ENCODE measurements around the gene JAML. TPM values are rescaled to one million over a fixed set of nuclear protein-coding genes. Genes with fewer than 3 reads are reported as not detected.

The JAML gene
- total RNA-seq, 1 donor from 2014 or later = not detected

- no peak overlapping the region for H3K27ac ChIP-seq
- intact Hi-C loops (cut with DNase I) = no loop called here
- no peak overlapping the region for H3K4me3 ChIP-seq
Observed at GRCh38 chr11:118215262-118215661, 9.5 kb downstream of the JAML start.

GRCh38 chr11:118214210-118214914 lies 10.4 kb downstream of the JAML start:
- Histone ChIP-seq H3K4me3 (no peak overlapping the region), H3K27me3 (no peaks in the 10 kb centered on the region), H3K9me3 (no peaks in the 10 kb centered on the region), H3K27ac (no peak overlapping the region), H3K4me1 (no peaks in the 10 kb centered on the region), H3K36me3 (no peaks in the 10 kb centered on the region)
- intact Hi-C loops (cut with DNase I) = no loop called here
- no peak for DNase-seq (ENCODE audit: low spot score in 2 of 2)
- no peak for TF ChIP-seq CTCF (IDR thresholded peaks at IDR 0.05)

More at GRCh38 chr11:118215262-118215661, 9.5 kb downstream of the JAML start:
- H3K36me3 ChIP-seq = no peaks in the 10 kb centered on the region
- H3K27me3 ChIP-seq = no peaks in the 10 kb centered on the region
- no peak for DNase-seq (ENCODE audit: low spot score in 2 of 2)
- no peaks in the 10 kb centered on the region for H3K4me1 ChIP-seq
- no peak for TF ChIP-seq CTCF (IDR thresholded peaks at IDR 0.05)
- no peaks in the 10 kb centered on the region for H3K9me3 ChIP-seq

GRCh38 chr11:118213781-118214180 lies 11.0 kb downstream of the JAML start:
- Histone ChIP-seq H3K4me3 (no peak overlapping the region), H3K27ac (no peak overlapping the region), H3K36me3 (no peaks in the 10 kb centered on the region), H3K4me1 (no peaks in the 10 kb centered on the region), H3K9me3 (no peaks in the 10 kb centered on the region), H3K27me3 (no peaks in the 10 kb centered on the region)
- no peak for DNase-seq (ENCODE audit: low spot score in 2 of 2)
- intact Hi-C loops (cut with DNase I) = no loop called here
- TF ChIP-seq CTCF (IDR thresholded peaks at IDR 0.05) = no peak

GRCh38 chr11:118213201-118213600 lies 11.6 kb downstream of the JAML start:
- Histone ChIP-seq H3K27me3 (no peaks in the 10 kb centered on the region), H3K27ac (no peak overlapping the region), H3K4me3 (no peak overlapping the region), H3K36me3 (no peaks in the 10 kb centered on the region), H3K9me3 (no peaks in the 10 kb centered on the region), H3K4me1 (no peaks in the 10 kb centered on the region)
- no peak for DNase-seq (ENCODE audit: low spot score in 2 of 2)
- intact Hi-C loops (cut with DNase I) = no loop called here
- no peak for TF ChIP-seq CTCF (IDR thresholded peaks at IDR 0.05)

GRCh38 chr11:118212781-118213191 lies 12.0 kb downstream of the JAML start:
- H3K27ac ChIP-seq = no peak overlapping the region
- no peaks in the 10 kb centered on the region for H3K9me3 ChIP-seq
- H3K27me3 ChIP-seq = no peaks in the 10 kb centered on the region
- H3K4me1 ChIP-seq = no peaks in the 10 kb centered on the region
- DNase-seq (ENCODE audit: low spot score in 2 of 2) = no peak
- intact Hi-C loops (cut with DNase I) = no loop called here
- H3K36me3 ChIP-seq = no peaks in the 10 kb centered on the region
- no peak overlapping the region for H3K4me3 ChIP-seq
- TF ChIP-seq CTCF (IDR thresholded peaks at IDR 0.05) = no peak

All from ascending aorta (tissue), 2 donors.